K562 (cell line): ENCODE results near the gene RNPEP. TPM values are rescaled to one million over a fixed set of nuclear protein-coding genes. Genes with fewer than 3 reads are reported as not detected.

Experiments
- ADNP ChIP-seq: fragments of 200-800 bp; sonication (Bioruptor generic); IDR thresholded peaks from 2 replicates; pipeline ENCODE4 v1.6.1; 2016; ENCODE audit warnings: missing genetic modification characterization, missing compliant biosample characterization
- BMI1 ChIP-seq: fragments of 150-350 bp; IDR thresholded peaks from 2 replicates; pipeline ENCODE4 v1.6.1; 2014; ENCODE audit warnings: low read length
- E2F3 ChIP-seq: fragments of 250-450 bp; sonication (Bioruptor Pico); IDR thresholded peaks from 2 replicates; pipeline ENCODE4 v1.4.0; 2020; ENCODE audit warnings: mild to moderate bottlenecking
- EP400 ChIP-seq: fragments of 450-650 bp; IDR thresholded peaks from 2 replicates; pipeline ENCODE4 v1.6.1; 2017; ENCODE audit warnings: antibody characterized with exemption, mild to moderate bottlenecking, moderate library complexity
- EZH2 ChIP-seq: IDR thresholded peaks from 2 replicates; pipeline ENCODE4 v1.6.1; 2012; ENCODE audit warnings: low read depth, mild to moderate bottlenecking, inconsistent platforms, low read length, borderline replicate concordance
- HDAC1 ChIP-seq, 2 experiments: fragments of 450-650 bp; IDR thresholded peaks; 2 replicates each; pipeline ENCODE4 v1.6.1; 2016 to 2017; ENCODE audit warnings: inconsistent platforms in 1 of 2, mild to moderate bottlenecking in 1 of 2, moderate library complexity in 1 of 2
- HNRNPUL1 ChIP-seq: fragments of 200-400 bp; formaldehyde crosslinking; IDR thresholded peaks from 2 replicates; pipeline ENCODE4 v1.6.1; 2017; ENCODE audit warnings: low read length
- KAT7 ChIP-seq: sonication (generic); formaldehyde crosslinking; IDR thresholded peaks from 2 replicates; pipeline ENCODE4 v1.8.0; 2022; ENCODE audit warnings: missing genetic modification reagents, mild to moderate bottlenecking, borderline replicate concordance
- KLF10 ChIP-seq: fragments of 250-450 bp; sonication (Bioruptor Pico); IDR thresholded peaks from 2 replicates; pipeline ENCODE4 v1.6.1; 2021; ENCODE audit warnings: matching md5 sums
- LCOR ChIP-seq: sonication (generic); formaldehyde crosslinking; IDR thresholded peaks from 2 replicates; pipeline ENCODE4 v1.8.0; 2022; ENCODE audit warnings: mild to moderate bottlenecking, missing genetic modification reagents
- MAFF ChIP-seq: IDR thresholded peaks from 2 replicates; pipeline ENCODE4 v1.6.1; 2012; ENCODE audit warnings: low read length, improper control_type of control experiment
- PHTF2 ChIP-seq: fragments of 250-450 bp; sonication (Bioruptor Pico); IDR thresholded peaks from 2 replicates; pipeline ENCODE4 v1.5.0; 2021; ENCODE audit warnings: mild to moderate bottlenecking
- SMARCE1 ChIP-seq: fragments of 450-650 bp; IDR thresholded peaks from 2 replicates; pipeline ENCODE4 v1.7.1; 2016; ENCODE audit warnings: mild to moderate bottlenecking
- TFAP4 ChIP-seq: sonication (generic); formaldehyde crosslinking; IDR thresholded peaks from 2 replicates; pipeline ENCODE4 v1.8.0; 2022; ENCODE audit warnings: missing genetic modification reagents, mild to moderate bottlenecking, moderate library complexity, borderline replicate concordance
- THAP12 ChIP-seq: fragments of 250-450 bp; sonication (Bioruptor Pico); IDR thresholded peaks from 2 replicates; pipeline ENCODE4 v1.9.0; 2021; ENCODE audit warnings: mild to moderate bottlenecking, inconsistent platforms
- ZKSCAN3 ChIP-seq: fragments of 250-450 bp; sonication (Bioruptor Pico); IDR thresholded peaks from 2 replicates; pipeline ENCODE4 v1.4.0; 2020
- ZNF324 ChIP-seq: fragments of 250-450 bp; sonication (Bioruptor Pico); IDR thresholded peaks from 2 replicates; pipeline ENCODE4 v1.4.0; 2020; ENCODE audit warnings: mild to moderate bottlenecking
- ZNF354B ChIP-seq: fragments of 250-450 bp; sonication (Bioruptor Pico); IDR thresholded peaks from 2 replicates; pipeline ENCODE4 v1.4.0; 2020
- ZNF707 ChIP-seq: fragments of 250-450 bp; sonication (Bioruptor Pico); conservative IDR thresholded peaks from 2 replicates; pipeline ENCODE4 v1.8.0; 2022; ENCODE audit warnings: inconsistent platforms, mild to moderate bottlenecking, moderate library complexity
- ZNF717 ChIP-seq: fragments of 250-450 bp; sonication (Bioruptor Pico); IDR thresholded peaks from 2 replicates; pipeline ENCODE4 v1.5.0; 2021
- polyA plus RNA-seq, 8 experiments: library from polyadenylated mRNA; depleted of rRNA in 4 of 8; stranded (reverse) in 5 of 8; unstranded in 3 of 8; fragments of >200 nt; fragmentation: Nextera tagmentation in 2 of 8; fragmentation: Illumina TruSeq in 1 of 8; extraction: Ambion mirVana in 2 of 8; extraction: Trizol in 1 of 8; gene quantifications; 2 replicates each; pipeline versions ENCODE4 v1.2.1 to v1.2.3, GENCODE V29; 2011 to 2014; ENCODE audit warnings: inconsistent platforms in 1 of 8, missing spikeins in 1 of 8
- total RNA-seq, 7 experiments: library from RNA; depleted of rRNA in 6 of 7; stranded (reverse); fragments of >200 nt in 6 of 7; fragmentation: Illumina TruSeq in 2 of 7; extraction: Trizol in 2 of 7; gene quantifications; 2 replicates each; pipeline versions ENCODE4 v1.2.1 to v1.2.3, GENCODE V29; 2011 to 2021; ENCODE audit warnings: low replicate concordance in 1 of 7
- TF ChIP-seq, protein P1 (sequence below): sonication (generic); formaldehyde crosslinking; IDR thresholded peaks from 2 replicates; pipeline ENCODE4 v1.8.0; 2022; ENCODE audit warnings: mild to moderate bottlenecking, missing genetic modification reagents
- TF ChIP-seq, protein P2 (sequence below): fragments of 250-450 bp; sonication (Bioruptor Pico); IDR thresholded peaks from 2 replicates; pipeline ENCODE4 v1.4.0; 2020; ENCODE audit warnings: mild to moderate bottlenecking, moderate library complexity

Gene RNPEP
- total and polyA plus RNA-seq, 9 of the 15 experiments (the other 6 are each of a cell fraction or from before 2014, with no cell fraction given) = 27.5 to 131 (median 63.4) TPM

- TF ChIP-seq, protein P1, sequence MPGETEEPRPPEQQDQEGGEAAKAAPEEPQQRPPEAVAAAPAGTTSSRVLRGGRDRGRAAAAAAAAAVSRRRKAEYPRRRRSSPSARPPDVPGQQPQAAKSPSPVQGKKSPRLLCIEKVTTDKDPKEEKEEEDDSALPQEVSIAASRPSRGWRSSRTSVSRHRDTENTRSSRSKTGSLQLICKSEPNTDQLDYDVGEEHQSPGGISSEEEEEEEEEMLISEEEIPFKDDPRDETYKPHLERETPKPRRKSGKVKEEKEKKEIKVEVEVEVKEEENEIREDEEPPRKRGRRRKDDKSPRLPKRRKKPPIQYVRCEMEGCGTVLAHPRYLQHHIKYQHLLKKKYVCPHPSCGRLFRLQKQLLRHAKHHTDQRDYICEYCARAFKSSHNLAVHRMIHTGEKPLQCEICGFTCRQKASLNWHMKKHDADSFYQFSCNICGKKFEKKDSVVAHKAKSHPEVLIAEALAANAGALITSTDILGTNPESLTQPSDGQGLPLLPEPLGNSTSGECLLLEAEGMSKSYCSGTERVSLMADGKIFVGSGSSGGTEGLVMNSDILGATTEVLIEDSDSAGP (CRISPR knock-in tag) = peak; percentile 68; the same call in 1 of the 2 replicates
- no peak for TF ChIP-seq ZNF324
- TF ChIP-seq THAP12 (CRISPR knock-in tag) = no peak
- TF ChIP-seq ZKSCAN3 (CRISPR knock-in tag) = no peak
- TF ChIP-seq LCOR (CRISPR knock-in tag) = peak; percentile 2; the same call in 1 of the 2 replicates
- 0 out of 2 replicates have a peak, but pooled peaks have one; percentile 7 for TF ChIP-seq E2F3
- peak; percentile 61; the same call in 1 of the 2 replicates for TF ChIP-seq HNRNPUL1
- no peak for TF ChIP-seq SMARCE1
- no peak for TF ChIP-seq BMI1
- peak; percentile 98; the same call in 1 of the 2 replicates for TF ChIP-seq KAT7 (CRISPR knock-in tag)
- TF ChIP-seq TFAP4 (CRISPR knock-in tag) = no peak; the same call in 1 of the 2 replicates
- TF ChIP-seq MAFF = no peak
- no peak for TF ChIP-seq KLF10 (CRISPR knock-in tag)
- no peak for TF ChIP-seq ADNP (tag)
- TF ChIP-seq ZNF717 (CRISPR knock-in tag) = 0 out of 2 replicates have a peak, but pooled peaks have one; percentile 17
- no peak for TF ChIP-seq ZNF707 (CRISPR knock-in tag)
- peak; percentile 82; the same call in 1 of the 2 replicates for TF ChIP-seq EP400
- TF ChIP-seq, protein P2, sequence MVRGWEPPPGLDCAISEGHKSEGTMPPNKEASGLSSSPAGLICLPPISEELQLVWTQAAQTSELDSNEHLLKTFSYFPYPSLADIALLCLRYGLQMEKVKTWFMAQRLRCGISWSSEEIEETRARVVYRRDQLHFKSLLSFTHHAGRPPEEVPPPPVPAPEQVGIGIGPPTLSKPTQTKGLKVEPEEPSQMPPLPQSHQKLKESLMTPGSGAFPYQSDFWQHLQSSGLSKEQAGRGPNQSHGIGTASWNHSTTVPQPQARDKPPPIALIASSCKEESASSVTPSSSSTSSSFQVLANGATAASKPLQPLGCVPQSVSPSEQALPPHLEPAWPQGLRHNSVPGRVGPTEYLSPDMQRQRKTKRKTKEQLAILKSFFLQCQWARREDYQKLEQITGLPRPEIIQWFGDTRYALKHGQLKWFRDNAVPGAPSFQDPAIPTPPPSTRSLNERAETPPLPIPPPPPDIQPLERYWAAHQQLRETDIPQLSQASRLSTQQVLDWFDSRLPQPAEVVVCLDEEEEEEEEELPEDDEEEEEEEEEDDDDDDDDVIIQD (CRISPR knock-in tag) = no peak
- TF ChIP-seq ZNF354B (CRISPR knock-in tag) = no peak
- no peak for TF ChIP-seq PHTF2 (CRISPR knock-in tag)
- TF ChIP-seq EZH2 = no peak
- no peak for TF ChIP-seq HDAC1 (IDR thresholded peaks at IDR 0.05)
Measured at GRCh38 chr1:201955729-201956143, 26.7 kb upstream of the RNPEP start (continued).
